ENCODE measurements around the gene STARD13. TPM values are rescaled to one million over a fixed set of nuclear protein-coding genes. Genes with fewer than 3 reads are reported as not detected.
"Not testable (repeated sequence)": the region's sequence is repeated elsewhere in the genome, so short reads cannot be mapped to it uniquely, and the experiment has no call there.

STARD13 gene
- total RNA-seq, 1 experiment from 2014 or later: 1.2 TPM

DNA sequence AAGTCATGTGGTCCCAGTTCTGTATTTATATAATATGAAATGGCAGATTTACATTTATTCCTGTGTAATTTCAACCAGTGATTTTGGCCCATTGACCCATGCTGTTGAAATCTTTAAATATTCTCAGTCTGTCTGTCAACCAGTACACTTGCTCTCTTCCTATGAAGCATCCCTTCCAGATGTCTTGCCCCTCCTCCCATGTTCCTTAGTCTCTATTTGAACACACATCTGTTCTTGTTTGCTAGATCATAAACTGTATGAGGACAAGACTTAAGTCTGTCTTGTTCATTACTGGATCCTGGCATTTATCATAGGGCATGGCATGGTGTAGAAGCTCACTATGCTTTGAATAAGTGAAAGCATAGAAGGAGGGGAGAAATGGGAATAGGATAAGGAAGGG is 34.9 kb downstream of the STARD13 start:
- Histone ChIP-seq H4K20me1 (ENCODE audit: insufficient read depth, low read depth, low read length) (no peaks in the 10 kb centered on the region), H3K36me3 (ENCODE audit: insufficient read depth, low read length) (no peaks in the 10 kb centered on the region), H3K9me2 (replicated peaks; ENCODE audit: insufficient read depth, low read length) (no peaks in the 10 kb centered on the region), H3K4me2 (ENCODE audit: low read depth, low read length, poor library complexity, severe bottlenecking) (peak overlapping the region; percentile 8), H3K9ac (ENCODE audit: low read length) (no peak overlapping the region), H3K79me2 (ENCODE audit: low read length) (no peaks in the 10 kb centered on the region), H3K4me3 (ENCODE audit: low read length) (no peak overlapping the region), H2AFZ (ENCODE audit: low read length) (peak overlapping the region; percentile 26; the same call in 1 of the 2 replicates), H3K4me1 (ENCODE audit: low read length) (peaks cover 13% of the 10 kb centered on the region), H3K9me3 (ENCODE audit: low read length) (no peaks in the 10 kb centered on the region), H3K27ac (ENCODE audit: low read length) (peak overlapping the region; percentile 40; the same call in 1 of the 2 replicates), H3K27me3 (ENCODE audit: low read length) (no peaks in the 10 kb centered on the region)
- no peak for DNase-seq

DNA sequence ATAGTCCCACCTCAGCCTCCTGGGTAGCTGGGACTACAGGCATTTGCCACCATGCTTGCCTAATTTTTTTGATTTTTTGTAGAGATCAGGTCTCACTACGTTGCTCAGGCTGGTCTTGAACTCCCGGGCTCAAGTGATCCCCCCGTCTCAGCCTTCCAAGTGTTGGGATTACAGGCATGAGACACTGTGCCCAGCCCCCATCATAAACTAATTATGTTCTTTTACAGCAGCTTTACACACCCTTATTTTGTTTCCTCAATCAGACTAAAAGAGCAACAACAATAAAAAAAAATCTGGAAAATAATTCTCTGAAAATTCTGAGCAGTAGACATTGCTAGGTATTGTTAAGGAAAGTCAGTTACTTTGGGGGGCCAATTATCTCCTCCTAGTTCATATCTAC is 35.7 kb downstream of the STARD13 start:
- Histone ChIP-seq H2AFZ (ENCODE audit: low read length) (no peak overlapping the region), H3K4me2 (ENCODE audit: low read depth, low read length, poor library complexity, severe bottlenecking) (no peak overlapping the region), H3K27me3 (ENCODE audit: low read length) (no peaks in the 10 kb centered on the region), H3K27ac (ENCODE audit: low read length) (no peak overlapping the region), H3K4me1 (ENCODE audit: low read length) (peaks cover 13% of the 10 kb centered on the region), H3K9ac (ENCODE audit: low read length) (no peak overlapping the region), H4K20me1 (ENCODE audit: insufficient read depth, low read depth, low read length) (no peaks in the 10 kb centered on the region), H3K9me2 (replicated peaks; ENCODE audit: insufficient read depth, low read length) (no peaks in the 10 kb centered on the region), H3K79me2 (ENCODE audit: low read length) (no peaks in the 10 kb centered on the region), H3K9me3 (ENCODE audit: low read length) (no peaks in the 10 kb centered on the region), H3K4me3 (ENCODE audit: low read length) (no peak overlapping the region), H3K36me3 (ENCODE audit: insufficient read depth, low read length) (no peaks in the 10 kb centered on the region)
- DNase-seq: no peak

DNA sequence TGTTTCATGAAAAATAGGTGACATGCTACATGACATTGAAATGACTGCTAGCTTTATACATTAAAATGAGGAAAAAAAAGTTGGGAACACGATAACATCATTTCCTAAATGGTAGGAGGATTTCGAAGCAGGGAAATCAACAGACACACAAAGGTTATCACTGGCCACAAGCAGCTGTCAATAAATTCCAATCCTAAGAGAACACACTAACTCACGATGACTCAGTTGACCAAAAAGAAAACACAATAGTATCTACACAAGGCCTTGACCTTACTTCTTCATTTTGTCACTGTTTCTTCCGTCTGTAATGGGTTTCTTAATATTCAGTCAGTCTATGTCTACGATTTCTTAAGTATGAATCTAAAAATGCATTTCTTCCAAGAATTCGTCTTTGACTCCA is 36.5 kb downstream of the STARD13 start:
- Histone ChIP-seq H3K79me2 (ENCODE audit: low read length) (no peaks in the 10 kb centered on the region), H3K9me3 (ENCODE audit: low read length) (no peaks in the 10 kb centered on the region), H4K20me1 (ENCODE audit: insufficient read depth, low read depth, low read length) (no peaks in the 10 kb centered on the region), H2AFZ (ENCODE audit: low read length) (no peak overlapping the region), H3K4me2 (ENCODE audit: low read depth, low read length, poor library complexity, severe bottlenecking) (no peak overlapping the region), H3K9me2 (replicated peaks; ENCODE audit: insufficient read depth, low read length) (no peaks in the 10 kb centered on the region), H3K27ac (ENCODE audit: low read length) (no peak overlapping the region), H3K27me3 (ENCODE audit: low read length) (no peaks in the 10 kb centered on the region), H3K36me3 (ENCODE audit: insufficient read depth, low read length) (no peaks in the 10 kb centered on the region), H3K4me3 (ENCODE audit: low read length) (no peak overlapping the region), H3K9ac (ENCODE audit: low read length) (no peak overlapping the region), H3K4me1 (ENCODE audit: low read length) (peaks cover 13% of the 10 kb centered on the region)
- DNase-seq: no peak

DNA sequence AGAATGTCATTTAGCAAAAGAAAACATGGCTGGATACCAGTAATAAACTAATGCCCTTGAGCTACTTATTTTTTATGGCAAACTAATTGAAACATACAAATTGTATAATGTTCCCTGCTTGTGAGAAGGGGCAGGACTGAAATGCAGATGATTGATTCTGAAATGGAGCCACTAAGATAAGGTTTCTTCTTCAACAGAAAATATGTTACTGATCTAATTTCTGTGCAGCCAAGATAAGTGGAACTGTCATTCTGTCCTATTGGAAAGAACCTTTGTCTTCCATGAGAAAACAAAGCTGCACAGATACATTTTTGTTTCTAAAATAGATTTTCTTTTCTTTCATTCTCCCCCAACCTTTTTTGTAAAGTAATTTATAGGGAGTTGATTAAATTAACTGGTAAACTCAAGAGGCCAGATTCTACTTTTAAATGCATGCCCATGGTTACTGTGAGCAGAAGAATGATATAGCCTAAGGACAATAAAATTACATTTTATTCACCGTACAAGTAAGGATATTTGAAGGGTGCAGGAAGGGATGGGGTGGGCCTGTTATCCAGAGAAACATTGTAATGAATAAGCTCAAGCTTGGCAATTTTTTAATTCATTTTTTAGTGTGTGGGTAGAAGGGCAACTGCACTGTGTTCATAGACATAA is 39.9 kb downstream of the STARD13 start:
- no peaks in the 10 kb centered on the region for H3K36me3 ChIP-seq (ENCODE audit: insufficient read depth, low read length)
- H3K9ac ChIP-seq (ENCODE audit: low read length): no peak overlapping the region
- H3K4me1 ChIP-seq (ENCODE audit: low read length): peaks cover 1% of the 10 kb centered on the region
- H3K4me2 ChIP-seq (ENCODE audit: low read depth, low read length, poor library complexity, severe bottlenecking): no peak overlapping the region
- no peak for DNase-seq
- H3K4me3 ChIP-seq (ENCODE audit: low read length): no peak overlapping the region
- H3K9me3 ChIP-seq (ENCODE audit: low read length): no peaks in the 10 kb centered on the region; the same call in 1 of the 2 replicates
- no peaks in the 10 kb centered on the region for H4K20me1 ChIP-seq (ENCODE audit: insufficient read depth, low read depth, low read length)
- H3K27me3 ChIP-seq (ENCODE audit: low read length): no peaks in the 10 kb centered on the region
- no peak overlapping the region for H2AFZ ChIP-seq (ENCODE audit: low read length)
- H3K27ac ChIP-seq (ENCODE audit: low read length): no peak overlapping the region
- no peaks in the 10 kb centered on the region for H3K79me2 ChIP-seq (ENCODE audit: low read length)
- no peaks in the 10 kb centered on the region for H3K9me2 ChIP-seq (replicated peaks; ENCODE audit: insufficient read depth, low read length)

DNA sequence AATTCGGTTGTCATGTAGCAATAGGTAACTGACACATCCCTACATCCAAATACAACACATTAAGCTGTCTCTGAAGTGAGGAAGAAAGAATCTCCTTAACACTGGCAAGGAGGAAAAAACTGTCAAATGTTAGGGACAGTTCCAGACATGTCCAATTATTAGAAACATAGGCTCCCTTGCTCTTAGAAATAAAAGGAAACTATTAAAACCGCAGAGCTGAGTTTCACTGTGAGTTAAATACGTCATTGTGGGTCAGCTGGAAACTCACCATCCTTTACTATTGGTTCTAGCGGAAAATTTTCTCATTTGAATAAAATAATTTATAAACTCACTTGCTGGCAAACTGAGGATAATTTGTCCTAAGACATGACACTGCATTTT is 40.7 kb downstream of the STARD13 start:
- no peaks in the 10 kb centered on the region for H3K9me2 ChIP-seq (replicated peaks; ENCODE audit: insufficient read depth, low read length)
- H3K9ac ChIP-seq (ENCODE audit: low read length): no peak overlapping the region
- no peaks in the 10 kb centered on the region for H4K20me1 ChIP-seq (ENCODE audit: insufficient read depth, low read depth, low read length)
- DNase-seq: no peak
- no peak overlapping the region for H2AFZ ChIP-seq (ENCODE audit: low read length)
- no peak overlapping the region for H3K4me2 ChIP-seq (ENCODE audit: low read depth, low read length, poor library complexity, severe bottlenecking)
- H3K27ac ChIP-seq (ENCODE audit: low read length): no peak overlapping the region
- H3K4me1 ChIP-seq (ENCODE audit: low read length): no peaks in the 10 kb centered on the region
- no peaks in the 10 kb centered on the region for H3K27me3 ChIP-seq (ENCODE audit: low read length)
- no peak overlapping the region for H3K4me3 ChIP-seq (ENCODE audit: low read length)
- H3K36me3 ChIP-seq (ENCODE audit: insufficient read depth, low read length): no peaks in the 10 kb centered on the region
- H3K79me2 ChIP-seq (ENCODE audit: low read length): no peaks in the 10 kb centered on the region
- H3K9me3 ChIP-seq (ENCODE audit: low read length): no peaks in the 10 kb centered on the region; the same call in 1 of the 2 replicates

DNA sequence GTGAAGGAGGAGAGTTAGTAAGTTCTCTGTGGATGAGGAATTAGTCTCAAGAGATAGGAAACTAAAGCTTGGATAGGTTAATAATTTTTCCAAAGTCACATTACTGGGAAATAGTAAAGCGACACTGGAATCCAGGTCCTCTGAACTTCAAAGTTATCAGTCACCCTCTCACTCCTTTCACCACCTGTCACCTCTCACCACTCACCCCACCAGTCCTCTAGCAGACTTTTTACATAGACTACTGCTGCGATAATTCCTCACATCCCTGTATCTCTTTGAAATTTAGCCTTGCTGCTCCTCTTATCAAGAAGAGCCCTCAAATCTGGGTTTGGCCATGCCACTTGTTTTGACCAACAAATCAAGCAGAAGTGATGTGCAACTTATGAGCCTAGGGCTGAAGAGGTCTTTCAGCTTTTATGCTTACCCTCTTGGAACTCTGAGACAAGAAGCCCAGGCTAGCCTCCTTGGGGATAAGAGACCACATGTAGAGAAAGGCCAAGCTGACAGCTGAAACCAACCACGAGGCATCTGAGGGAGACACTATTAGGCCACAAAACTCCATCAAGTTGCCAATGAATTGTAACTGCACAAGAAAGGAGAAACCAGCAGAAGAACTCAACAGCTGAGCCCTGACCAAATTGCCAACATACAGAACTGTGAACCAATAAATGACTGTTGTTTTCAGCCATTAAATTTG is 41.2 kb downstream of the STARD13 start:
- H4K20me1 ChIP-seq (ENCODE audit: insufficient read depth, low read depth, low read length): no peaks in the 10 kb centered on the region
- no peaks in the 10 kb centered on the region for H3K79me2 ChIP-seq (ENCODE audit: low read length)
- no peak overlapping the region for H3K27ac ChIP-seq (ENCODE audit: low read length)
- no peaks in the 10 kb centered on the region for H3K9me2 ChIP-seq (replicated peaks; ENCODE audit: insufficient read depth, low read length)
- DNase-seq: no peak
- H3K9ac ChIP-seq (ENCODE audit: low read length): no peak overlapping the region
- H3K4me2 ChIP-seq (ENCODE audit: low read depth, low read length, poor library complexity, severe bottlenecking): no peak overlapping the region
- H3K4me3 ChIP-seq (ENCODE audit: low read length): no peak overlapping the region
- H3K9me3 ChIP-seq (ENCODE audit: low read length): no peaks in the 10 kb centered on the region; the same call in 1 of the 2 replicates
- H2AFZ ChIP-seq (ENCODE audit: low read length): no peak overlapping the region
- no peaks in the 10 kb centered on the region for H3K36me3 ChIP-seq (ENCODE audit: insufficient read depth, low read length)
- no peaks in the 10 kb centered on the region for H3K27me3 ChIP-seq (ENCODE audit: low read length)
- H3K4me1 ChIP-seq (ENCODE audit: low read length): no peaks in the 10 kb centered on the region

DNA sequence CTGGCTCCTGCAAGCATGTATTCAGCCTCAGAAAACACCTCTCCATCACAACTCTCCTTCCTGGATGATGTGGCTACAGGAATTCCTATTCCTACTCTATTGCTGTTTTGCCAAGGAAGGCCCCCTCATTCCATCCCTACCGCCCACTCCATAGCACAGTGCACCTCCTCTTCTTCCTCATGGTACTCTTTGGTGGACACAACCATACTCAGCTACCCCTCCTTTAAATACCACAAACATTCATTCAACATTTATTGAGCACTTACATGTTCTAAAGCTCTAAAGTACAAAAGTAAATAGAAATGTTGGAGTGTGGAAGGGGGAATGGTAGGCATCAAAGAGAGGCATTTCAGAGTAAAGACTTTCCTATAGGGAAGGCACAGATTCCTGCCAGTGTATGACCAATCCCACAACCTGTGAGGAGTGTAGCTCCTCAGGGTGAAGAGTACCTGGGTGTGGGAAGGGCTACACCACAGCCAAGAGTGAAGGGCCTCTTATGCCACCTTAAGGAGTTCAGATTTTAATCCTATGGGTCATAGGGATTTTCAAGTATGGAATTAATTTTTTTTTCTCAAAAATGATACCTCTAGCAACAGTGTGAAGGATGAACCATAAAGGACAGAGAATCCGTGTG is 42.5 kb downstream of the STARD13 start:
- Histone ChIP-seq H3K27ac (ENCODE audit: low read length) (no peak overlapping the region), H3K4me2 (ENCODE audit: low read depth, low read length, poor library complexity, severe bottlenecking) (no peak overlapping the region), H3K9me3 (ENCODE audit: low read length) (no peaks in the 10 kb centered on the region; the same call in 1 of the 2 replicates), H3K36me3 (ENCODE audit: insufficient read depth, low read length) (no peaks in the 10 kb centered on the region), H3K4me3 (ENCODE audit: low read length) (no peak overlapping the region), H3K27me3 (ENCODE audit: low read length) (no peaks in the 10 kb centered on the region), H3K79me2 (ENCODE audit: low read length) (no peaks in the 10 kb centered on the region), H2AFZ (ENCODE audit: low read length) (no peak overlapping the region), H4K20me1 (ENCODE audit: insufficient read depth, low read depth, low read length) (no peaks in the 10 kb centered on the region), H3K4me1 (ENCODE audit: low read length) (no peaks in the 10 kb centered on the region), H3K9ac (ENCODE audit: low read length) (no peak overlapping the region), H3K9me2 (replicated peaks; ENCODE audit: insufficient read depth, low read length) (no peaks in the 10 kb centered on the region)
- DNase-seq: no peak

DNA sequence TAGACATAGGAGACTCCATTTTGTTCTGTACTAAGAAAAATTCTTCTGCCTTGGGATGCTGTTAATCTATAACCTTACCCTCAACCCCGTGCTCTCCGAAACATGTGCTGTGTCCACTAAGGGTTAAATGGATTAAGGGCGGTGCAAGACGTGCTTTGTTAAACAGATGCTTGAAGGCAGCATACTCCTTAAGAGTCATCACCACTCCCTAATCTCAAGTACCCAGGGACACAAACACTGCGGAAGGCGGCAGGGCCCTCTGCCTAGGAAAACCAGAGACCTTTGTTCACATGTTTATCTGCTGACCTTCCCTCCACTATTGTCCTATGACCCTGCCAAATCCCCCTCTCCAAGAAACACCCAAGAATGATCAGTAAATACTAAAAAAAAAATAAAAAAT is 43.2 kb downstream of the STARD13 start:
- not testable (repeated sequence) for H3K4me1 ChIP-seq (ENCODE audit: low read length); H3K9me3 ChIP-seq (ENCODE audit: low read length); H4K20me1 ChIP-seq (ENCODE audit: insufficient read depth, low read depth, low read length); DNase-seq; H3K27ac ChIP-seq (ENCODE audit: low read length); H3K79me2 ChIP-seq (ENCODE audit: low read length); H3K9ac ChIP-seq (ENCODE audit: low read length); H2AFZ ChIP-seq (ENCODE audit: low read length); H3K27me3 ChIP-seq (ENCODE audit: low read length); H3K36me3 ChIP-seq (ENCODE audit: insufficient read depth, low read length); H3K4me2 ChIP-seq (ENCODE audit: low read depth, low read length, poor library complexity, severe bottlenecking); H3K4me3 ChIP-seq (ENCODE audit: low read length); H3K9me2 ChIP-seq (replicated peaks; ENCODE audit: insufficient read depth, low read length)
